ENCODE measurements around the gene CDK17.

GRCh38 chr12:96376865-96377264 is 23.4 kb downstream of the CDK17 start:
- TF ChIP-seq PATZ1 (CRISPR knock-in tag; IDR thresholded peaks at IDR 0.05; ENCODE audit: borderline replicate concordance) (no peak), CREB5 (CRISPR knock-in tag; IDR thresholded peaks at IDR 0.05; ENCODE audit: low read depth) (no peak), ISL1 (CRISPR knock-in tag; IDR thresholded peaks at IDR 0.05) (no peak), TOX (CRISPR knock-in tag; IDR thresholded peaks at IDR 0.05; ENCODE audit: borderline replicate concordance) (no peak), ZNF70 (CRISPR knock-in tag; IDR thresholded peaks at IDR 0.05) (no peak), ZC3H10 (CRISPR knock-in tag; IDR thresholded peaks at IDR 0.05) (no peak), ARNTL (CRISPR knock-in tag; IDR thresholded peaks at IDR 0.05; ENCODE audit: borderline replicate concordance, low read depth) (no peak), OSR1 (CRISPR knock-in tag; IDR thresholded peaks at IDR 0.05) (no peak), ZNF565 (CRISPR knock-in tag; conservative IDR thresholded peaks at IDR 0.05; ENCODE audit: low read depth) (no peak), ZFP3 (CRISPR knock-in tag; IDR thresholded peaks at IDR 0.05) (no peak), BACH2 (CRISPR knock-in tag; IDR thresholded peaks at IDR 0.05; ENCODE audit: borderline replicate concordance) (no peak), RARB (CRISPR knock-in tag; IDR thresholded peaks at IDR 0.05) (no peak)
